ENCODE results near the gene PARP6. TPM values are rescaled to one million over a fixed set of nuclear protein-coding genes. Genes with fewer than 3 reads are reported as not detected.
A peak's percentile ranks its signal among the peaks of the same experiment; 100 is the strongest.

The PARP6 gene
- total and polyA plus RNA-seq, 2 of the 8 experiments (the other 6 are each of a cell fraction or from before 2014, with no cell fraction given): 39.8 to 45.3 TPM

- H3K79me2 ChIP-seq (ENCODE audit: control insufficient read depth in 1 of 2, insufficient read depth in 2 of 2, low read length in 2 of 2): peaks cover 0 to 11% of the 10 kb centered on the region in 2 experiments; a peak in 1 of 4 replicates
- peaks cover 4% of the 10 kb centered on the region for H3K23me2 ChIP-seq (ENCODE audit: low read depth, low read length)
- H2BK5ac ChIP-seq (ENCODE audit: low read depth, low read length): no peak overlapping the region
- H3K18ac ChIP-seq (ENCODE audit: extremely low read depth, low read length): no peak overlapping the region
- FAIRE-seq (no peak), DNase-seq (ENCODE audit: low read depth in 1 of 2, low spot score in 2 of 2) (no peak)
- H3K4me2 ChIP-seq (ENCODE audit: insufficient read depth in 1 of 2, low read depth in 2 of 2, low read length in 2 of 2): peak overlapping the region; percentile 57 to 73
- WGBS, 2 experiments (ENCODE audit: extremely low coverage in 1 of 2, insufficient coverage in 1 of 2, insufficient read length in 1 of 2, insufficient replicate concordance in 2 of 2, low coverage in 1 of 2, low lambda C conversion rate in 2 of 2, missing lambda C conversion rate in 1 of 2): 7% methylated on average over 13 of the region's 13 CpGs; no CpG with 5 or more reads in 1 of the 2 experiments
- no peak overlapping the region for H2BK120ac ChIP-seq (replicated peaks; ENCODE audit: low read depth, low read length)
- peaks cover 0 to 5% (median 3%) of the 10 kb centered on the region in 4 experiments; a peak in 4 of 7 replicates for H3K4me1 ChIP-seq (replicated peaks in 1 of 4; ENCODE audit: control insufficient read depth in 3 of 4, insufficient read depth in 4 of 4, low read length in 3 of 4)
- H2BK20ac ChIP-seq (ENCODE audit: low read length): no peak overlapping the region
- TF ChIP-seq CBX8 (IDR thresholded peaks at IDR 0.05; ENCODE audit: borderline replicate concordance, low read depth, low read length): no peak
- no peak for TF ChIP-seq MAFK (IDR thresholded peaks at IDR 0.05; ENCODE audit: low read depth, low read length)
- TF ChIP-seq SIRT6 (IDR thresholded peaks at IDR 0.05; ENCODE audit: low read length): no peak
- no peak for TF ChIP-seq SP4 (IDR thresholded peaks at IDR 0.05; ENCODE audit: low read length)
- TF ChIP-seq, protein P1, sequence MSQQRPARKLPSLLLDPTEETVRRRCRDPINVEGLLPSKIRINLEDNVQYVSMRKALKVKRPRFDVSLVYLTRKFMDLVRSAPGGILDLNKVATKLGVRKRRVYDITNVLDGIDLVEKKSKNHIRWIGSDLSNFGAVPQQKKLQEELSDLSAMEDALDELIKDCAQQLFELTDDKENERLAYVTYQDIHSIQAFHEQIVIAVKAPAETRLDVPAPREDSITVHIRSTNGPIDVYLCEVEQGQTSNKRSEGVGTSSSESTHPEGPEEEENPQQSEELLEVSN (IDR thresholded peaks at IDR 0.05): no peak
- no peaks in the 10 kb centered on the region for H3K27me3 ChIP-seq (replicated peaks in 1 of 4; ENCODE audit: control insufficient read depth in 3 of 4, extremely low read depth in 1 of 4, insufficient read depth in 3 of 4, low read length in 3 of 4)
- H2AFZ ChIP-seq (ENCODE audit: low read length): no peak overlapping the region
- no peak overlapping the region for H2AK5ac ChIP-seq (ENCODE audit: low read depth, low read length)
- H4K8ac ChIP-seq (ENCODE audit: extremely low read depth, insufficient read depth, low read length): 0 out of 2 replicates have a peak overlapping the region, but pooled peaks have one; percentile 73
- no peaks in the 10 kb centered on the region for H4K20me1 ChIP-seq (replicated peaks in 1 of 2; ENCODE audit: control insufficient read depth in 1 of 2, insufficient read depth in 2 of 2, low read length in 2 of 2)
- peak overlapping the region in 3 of 4 experiments; percentile 3 to 62 (median 55); a peak in 5 of 7 replicates for H3K9ac ChIP-seq (replicated peaks in 1 of 4; ENCODE audit: extremely low read depth in 1 of 4, low read depth in 3 of 4, low read length in 3 of 4)
- H4K5ac ChIP-seq (ENCODE audit: insufficient read length, low read depth, low read length): no peak overlapping the region
- H3K36me3 ChIP-seq (ENCODE audit: control insufficient read depth in 2 of 4, insufficient read depth in 4 of 4, low read length in 3 of 4): peaks cover 4 to 10% (median 6%) of the 10 kb centered on the region in 4 experiments; a peak in 7 of 8 replicates
- H3K23ac ChIP-seq (ENCODE audit: insufficient read length): no peak overlapping the region
- H3K56ac ChIP-seq (replicated peaks; ENCODE audit: insufficient read length, low read depth, low read length): no peak overlapping the region
- peak overlapping the region; percentile 56 to 86 (median 76) for H3K4me3 ChIP-seq (ENCODE audit: extremely low read depth in 1 of 4, insufficient read depth in 2 of 4, low read depth in 3 of 4, low read length in 4 of 4)
- H2BK15ac ChIP-seq (ENCODE audit: low read length): no peak overlapping the region
- ChIA-PET POLR2A (ENCODE audit: partially characterized antibody) (interaction anchor here (0.6 to 1.0 kb wide), 3 partner anchors 42 to 260 kb away, joined by 3 to 4 read pairs (median 3); no protein-coding TSS in a partner anchor), CTCF (ENCODE audit: partially characterized antibody) (interaction anchor here (0.6 to 1.2 kb wide), 3 partner anchors 9 to 16 kb away, joined by 3 read pairs; no protein-coding TSS in a partner anchor)
- H3K9me3 ChIP-seq (ENCODE audit: insufficient read depth in 2 of 2, low read depth in 1 of 2, low read length in 1 of 2): no peaks in the 10 kb centered on the region
- no peaks in the 10 kb centered on the region for H3K79me1 ChIP-seq (ENCODE audit: low read depth, low read length)
- no peak overlapping the region for H2BK12ac ChIP-seq (ENCODE audit: low read depth, low read length)
- no peak overlapping the region for H3K14ac ChIP-seq (ENCODE audit: insufficient read length)
- H3K4ac ChIP-seq (replicated peaks; ENCODE audit: insufficient read length, low read depth, low read length): no peak overlapping the region
- H3K27ac ChIP-seq (ENCODE audit: low read depth, low read length): no peak overlapping the region
- no peak overlapping the region for H4K91ac ChIP-seq (replicated peaks; ENCODE audit: insufficient read length, low read length)
These were observed 500 bp downstream of the PARP6 start for GRCh38 chr15:72271895-72272212.

Data from H1 (cell line).